ENCODE results near the gene LRRC37A. TPM values are rescaled to one million over a fixed set of nuclear protein-coding genes. Genes with fewer than 3 reads are reported as not detected.

The LRRC37A gene
- total and polyA plus RNA-seq, 2 experiments from 2014 or later, result 1.2 to 1.4 TPM

Small RNAs within 50 kb of the gene (small RNA-seq; reads per million reads assigned to genes)
- gene RN7SL656P, result not detected

Other genes starting within 250 kb of the LRRC37A start
- 68.2 and 84.3 TPM in 2 replicates for gene KANSL1, start 101.7 kb upstream of the LRRC37A start, total RNA-seq
- gene KANSL1, start 101.7 kb upstream of the LRRC37A start, polyA plus RNA-seq, result 32.6 and 37.3 TPM in 2 replicates
- 9.0 and 20.5 TPM in 2 replicates for gene ARL17B, start 66.6 kb downstream of the LRRC37A start, total RNA-seq
- gene ARL17B, start 66.6 kb downstream of the LRRC37A start, polyA plus RNA-seq, result 8.7 and 11.4 TPM in 2 replicates
- 9.5 and 9.8 TPM in 2 replicates for gene LRRC37A2, start 217.3 kb downstream of the LRRC37A start, total RNA-seq
- gene LRRC37A2, start 217.3 kb downstream of the LRRC37A start, polyA plus RNA-seq, result 7.3 and 7.8 TPM in 2 replicates

All from hepatocyte (in vitro differentiated cells).